ENCODE measurements around the gene HMOX2.

HMOX2 gene

GRCh38 chr16:4552541-4552940, 76.3 kb downstream of the HMOX2 start:
- CTCF ChIA-PET: interaction anchor here (0.7 to 3.1 kb wide), 5 partner anchors 9 to 97 kb away, joined by 3 to 11 read pairs (median 5); no protein-coding TSS in a partner anchor
- no peaks in the 10 kb centered on the region for H3K9me3 ChIP-seq (ENCODE audit: control insufficient read depth, insufficient read depth, low read depth, low read length)

GRCh38 chr16:4556112-4556511, 79.9 kb downstream of the HMOX2 start, which contains the start of gene C16orf96:
C16orf96 (plus strand) TSS chr16:4556340; CDS start chr16:4556490, 150 bp downstream.
- no peak within 1 kb of the TSS for H3K27ac ChIP-seq (ENCODE audit: extremely low read depth, low read depth, low read length)
- ChIA-PET POLR2A (interaction anchor here (0.7 to 1.0 kb wide), 2 partner anchors 13 to 25 kb away, joined by 4 to 11 read pairs; no protein-coding TSS in a partner anchor), CTCF (interaction anchor here (0.5 to 2.0 kb wide), 4 partner anchors 29 to 56 kb away, joined by 3 to 6 read pairs (median 4); no protein-coding TSS in a partner anchor)
- no peaks in the 10 kb centered on the region for H3K4me1 ChIP-seq (ENCODE audit: control insufficient read depth, insufficient read depth, low read length)
- H3K4me3 ChIP-seq (ENCODE audit: low read depth, low read length): no peak within 1 kb of the TSS
- no peaks in the 10 kb centered on the region for H3K9me3 ChIP-seq (ENCODE audit: control insufficient read depth, insufficient read depth, low read depth, low read length)
- TF ChIP-seq TCF7L2 (IDR thresholded peaks at IDR 0.05; ENCODE audit: borderline replicate concordance, low read depth, low read length) (no peak), ZNF280D (tag by site-specific recombination; IDR thresholded peaks at IDR 0.05) (no peak), ZNF366 (tag by site-specific recombination; conservative IDR thresholded peaks at IDR 0.05) (no peak), ZNF664 (tag by site-specific recombination; IDR thresholded peaks at IDR 0.05) (peak; percentile 47; the same call in 1 of the 2 replicates)
- no peaks in the 10 kb centered on the region for H3K36me3 ChIP-seq (ENCODE audit: control insufficient read depth in 2 of 2, insufficient read depth in 1 of 2, low read length in 2 of 2)

More at GRCh38 chr16:4552541-4552940, 76.3 kb downstream of the HMOX2 start:
- no peak overlapping the region for H3K4me3 ChIP-seq (ENCODE audit: low read depth, low read length)
- no peaks in the 10 kb centered on the region for H3K4me1 ChIP-seq (ENCODE audit: control insufficient read depth, insufficient read depth, low read length)
- TF ChIP-seq ZNF777 (tag by site-specific recombination; IDR thresholded peaks at IDR 0.05; ENCODE audit: borderline replicate concordance) (no peak), PRDM6 (tag by site-specific recombination; IDR thresholded peaks at IDR 0.05) (no peak), ZNF18 (tag by site-specific recombination; IDR thresholded peaks at IDR 0.05) (no peak), ZNF843 (tag by site-specific recombination; IDR thresholded peaks at IDR 0.05) (no peak)
- POLR2A ChIA-PET: no interaction called here
- H3K36me3 ChIP-seq (ENCODE audit: control insufficient read depth in 2 of 2, insufficient read depth in 1 of 2, low read length in 2 of 2): no peaks in the 10 kb centered on the region
- no peak overlapping the region for H3K27ac ChIP-seq (ENCODE audit: extremely low read depth, low read depth, low read length)

GRCh38 chr16:4556580-4556979, 80.4 kb downstream of the HMOX2 start:
- H3K4me1 ChIP-seq (ENCODE audit: control insufficient read depth, insufficient read depth, low read length): no peaks in the 10 kb centered on the region
- H3K9me3 ChIP-seq (ENCODE audit: control insufficient read depth, insufficient read depth, low read depth, low read length): no peaks in the 10 kb centered on the region
- TF ChIP-seq REPIN1 (tag by site-specific recombination; IDR thresholded peaks at IDR 0.05; ENCODE audit: low read depth): no peak
- no peak for TF ChIP-seq ZNF202 (tag by site-specific recombination; IDR thresholded peaks at IDR 0.05; ENCODE audit: borderline replicate concordance)
- no peak for TF ChIP-seq ZNF18 (tag by site-specific recombination; IDR thresholded peaks at IDR 0.05)
- no peak for TF ChIP-seq ZNF571 (tag by site-specific recombination; IDR thresholded peaks at IDR 0.05)
- TF ChIP-seq SCRT1 (tag by site-specific recombination; IDR thresholded peaks at IDR 0.05; ENCODE audit: borderline replicate concordance): no peak
- no peak for TF ChIP-seq PRDM2 (tag by site-specific recombination; IDR thresholded peaks at IDR 0.05; ENCODE audit: borderline replicate concordance)
- no peak for TF ChIP-seq ZNF549 (tag by site-specific recombination; IDR thresholded peaks at IDR 0.05)
- no peak for TF ChIP-seq ZNF510 (tag by site-specific recombination; IDR thresholded peaks at IDR 0.05; ENCODE audit: insufficient replicate concordance)
- no peaks in the 10 kb centered on the region for H3K36me3 ChIP-seq (ENCODE audit: control insufficient read depth in 2 of 2, insufficient read depth in 1 of 2, low read length in 2 of 2)
- H3K27ac ChIP-seq (ENCODE audit: extremely low read depth, low read depth, low read length): no peak overlapping the region
- H3K4me3 ChIP-seq (ENCODE audit: low read depth, low read length): no peak overlapping the region
- ChIA-PET CTCF (interaction anchor here (0.6 to 2.0 kb wide), 3 partner anchors 29 to 55 kb away, joined by 4 to 6 read pairs (median 5); no protein-coding TSS in a partner anchor), POLR2A (interaction anchor here (1.0 kb wide), 1 partner anchor 13 kb away, joined by 11 read pairs; no protein-coding TSS in a partner anchor)

All from HEK293 (cell line).